Right ventricle myocardium inferior (tissue), 1 donor: Measurements from ENCODE around the gene SMURF1. TPM values are rescaled to one million over a fixed set of nuclear protein-coding genes. Genes with fewer than 3 reads are reported as not detected.

ENCODE experiments used
- ATAC-seq: fragments of 200-7000 bp; cut with Tn5 transposase; one replicate; pipeline ENCODE4 v1.9.1; 2020; ENCODE audit warnings: mild to moderate bottlenecking, moderate library complexity
- DNase-seq: peaks from one replicate; pipeline ENCODE4 v3.0.0; 2021; ENCODE audit errors: missing footprints
- intact Hi-C: fragments of 100-400 bp; cut with DNase I; formaldehyde crosslinking; loops from one replicate; pipeline ENCODE4 v1.11.0; 2022
- total RNA-seq: library from RNA; stranded (reverse); fragmentation: NEBNext Ultra II Directional; extraction: Animal tissue kit (Norgen Biotek cat#: 25700); gene quantifications from one replicate; pipeline ENCODE4 v1.2.1, GENCODE V29; 2021
- donor health status: DM: no; HTN: yes; CAD: no; lungs with severe emphysema.

SMURF1 gene
- total RNA-seq, 1 donor from 2014 or later: 9.6 TPM

DNA sequence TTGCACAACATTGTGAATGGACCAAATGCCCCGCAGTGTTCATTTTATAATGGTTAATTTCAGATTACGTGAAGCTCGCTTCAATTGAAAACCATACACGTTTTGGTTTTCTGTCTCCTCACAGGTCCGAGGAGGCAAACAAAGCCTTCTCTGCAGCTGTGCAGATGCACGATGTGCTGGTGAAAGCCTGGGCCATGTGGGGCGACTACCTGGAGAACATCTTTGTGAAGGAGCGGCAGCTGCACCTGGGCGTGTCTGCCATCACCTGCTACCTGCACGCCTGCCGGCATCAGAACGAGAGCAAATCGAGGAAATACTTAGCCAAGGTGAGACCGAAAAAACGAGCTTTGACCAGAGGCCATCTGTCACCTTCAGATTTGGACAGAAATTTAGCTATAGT is 155.3 kb downstream of the SMURF1 start:
- ATAC-seq: no peak

DNA sequence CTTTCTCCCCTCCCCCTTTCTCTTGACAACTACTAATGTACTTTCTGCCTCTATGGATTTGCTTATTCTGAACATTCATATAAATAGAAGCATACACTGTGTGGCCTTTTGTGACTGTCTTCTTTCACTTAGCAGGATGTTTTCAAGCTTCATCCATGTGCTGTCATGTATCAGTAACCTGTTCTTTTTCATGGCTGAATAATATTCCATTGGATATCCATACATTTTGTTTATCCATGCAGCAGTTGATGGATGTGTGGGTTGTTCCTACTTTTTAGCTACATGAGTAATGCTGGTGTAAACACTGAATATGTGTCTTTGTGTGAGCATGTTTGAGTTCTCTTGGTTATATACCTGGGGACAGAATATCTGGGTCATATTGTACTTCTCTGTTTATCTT is 158.0 kb downstream of the SMURF1 start:
- intact Hi-C loops: no loop called here
- DNase-seq: no peak
- ATAC-seq: no peak

More for the DNA sequence above, 155.3 kb downstream of the SMURF1 start:
- DNase-seq: no peak
- intact Hi-C loops: no loop called here

- no peak for DNase-seq
- no peak for ATAC-seq
- intact Hi-C loops: no loop called here
Observed at GRCh38 chr7:98985406-98985805, 158.5 kb downstream of the SMURF1 start.

GRCh38 chr7:98984126-98984525 is 159.8 kb downstream of the SMURF1 start:
- ATAC-seq (no peak), DNase-seq (no peak)
- intact Hi-C loops: no loop called here

GRCh38 chr7:98982686-98983085 is 161.2 kb downstream of the SMURF1 start:
- DNase-seq: no peak
- ATAC-seq: no peak
- intact Hi-C loops: no loop called here

GRCh38 chr7:98981701-98982100 is 162.2 kb downstream of the SMURF1 start:
- DNase-seq (no peak), ATAC-seq (no peak)
- intact Hi-C loops: no loop called here

- ATAC-seq (no peak), DNase-seq (no peak)
- intact Hi-C loops: no loop called here
Observed at GRCh38 chr7:98978672-98979071, 165.2 kb downstream of the SMURF1 start.

Other genes starting within 250 kb of the SMURF1 start
- gene KPNA7, start 64.0 kb upstream of the SMURF1 start, total RNA-seq: not detected
- not detected for gene MYH16, start 128.7 kb upstream of the SMURF1 start, total RNA-seq
- gene ARPC1A, start 181.8 kb upstream of the SMURF1 start, total RNA-seq: 139 TPM
- 51.1 TPM for gene ARPC1B, start 230.6 kb upstream of the SMURF1 start, total RNA-seq